IMR-90 (cell line): Measurements from ENCODE around the gene PIK3R3. TPM values are rescaled to one million over a fixed set of nuclear protein-coding genes. Genes with fewer than 3 reads are reported as not detected.

Source experiments
- ATAC-seq: fragments of 200-7000 bp; cut with Tn5 transposase; 2 replicates; pipeline ENCODE4 v1.9.1; 2020; ENCODE audit warnings: low read depth, mild to moderate bottlenecking, moderate library complexity
- BruUV-seq: library from RNA; stranded (reverse); fragments of 400-500 nt; replicated peaks from 2 replicates; lab custom pipeline; 2021; lab: Mats Ljungman, UMichigan
- CTCF ChIA-PET: fragments of 300-600 bp; formaldehyde crosslinking; extraction: SDS; loops from one replicate; lab custom pipeline; 2021; ENCODE audit warnings: antibody characterized with exemption; lab: Yijun Ruan, JAX
- POLR2A ChIA-PET: fragments of 300-600 bp; sonication (Branson Sonifier 250); formaldehyde crosslinking; loops from one replicate; lab custom pipeline; 2022; ENCODE audit warnings: antibody characterized with exemption; ENCODE audit not compliant: unreplicated experiment; lab: Charles Lee
- DNase-seq: peaks from one replicate; pipeline ENCODE4 v3.0.0; 2013
- H2AFZ ChIP-seq: replicated peaks from 2 replicates; pipeline ENCODE3; 2013; ENCODE audit warnings: low read length, mild to moderate bottlenecking; ENCODE audit not compliant: poor library complexity
- H2AK5ac ChIP-seq: 2 replicates; pipeline ENCODE4 v1.6.1; 2013; ENCODE audit warnings: low read depth, low read length, inconsistent platforms
- H2AK9ac ChIP-seq: replicated peaks from 2 replicates; pipeline ENCODE3; 2013; ENCODE audit warnings: mild to moderate bottlenecking, low read depth, low read length, moderate library complexity; ENCODE audit not compliant: poor library complexity
- H2BK120ac ChIP-seq: 2 replicates; pipeline ENCODE4 v1.6.1; 2013; ENCODE audit warnings: low read depth, low read length, inconsistent platforms
- H2BK15ac ChIP-seq: 3 replicates; pipeline ENCODE4 v1.6.1; 2013; ENCODE audit warnings: low read depth, low read length, inconsistent platforms
- H2BK20ac ChIP-seq: 2 replicates; pipeline ENCODE4 v1.6.1; 2013; ENCODE audit warnings: low read depth, mild to moderate bottlenecking, inconsistent platforms, low read length, moderate library complexity
- H2BK5ac ChIP-seq: 2 replicates; pipeline ENCODE4 v1.6.1; 2013; ENCODE audit warnings: mild to moderate bottlenecking, low read depth, low read length, inconsistent platforms; ENCODE audit not compliant: poor library complexity, severe bottlenecking
- H3K14ac ChIP-seq: replicated peaks from 2 replicates; pipeline ENCODE4 v1.6.1; 2013; ENCODE audit warnings: low read depth, low read length, inconsistent platforms
- H3K18ac ChIP-seq: 2 replicates; pipeline ENCODE4 v1.6.1; 2013; ENCODE audit warnings: low read depth, low read length, control low read depth
- H3K23ac ChIP-seq: 2 replicates; pipeline ENCODE4 v1.6.1; 2013; ENCODE audit warnings: low read depth, low read length, inconsistent platforms
- H3K27ac ChIP-seq: 2 replicates; pipeline ENCODE4 v1.5.1; 2013; ENCODE audit warnings: mild to moderate bottlenecking, control low read depth, low read length; ENCODE audit not compliant: insufficient read depth
- H3K27me3 ChIP-seq: 2 replicates; pipeline ENCODE4 v1.6.1; 2013; ENCODE audit warnings: low read length; ENCODE audit not compliant: control insufficient read depth, insufficient read depth
- H3K36me3 ChIP-seq: 2 replicates; pipeline ENCODE4 v1.6.1; 2013; ENCODE audit warnings: low read length, mixed read lengths; ENCODE audit not compliant: control insufficient read depth, insufficient read depth
- H3K4ac ChIP-seq: 2 replicates; pipeline ENCODE4 v1.6.1; 2013; ENCODE audit warnings: low read depth, low read length, inconsistent platforms
- H3K4me1 ChIP-seq: 2 replicates; pipeline ENCODE4 v1.6.1; 2013; ENCODE audit warnings: low read length, mixed read lengths; ENCODE audit not compliant: control insufficient read depth, insufficient read depth
- H3K4me2 ChIP-seq: 2 replicates; pipeline ENCODE4 v1.6.1; 2013; ENCODE audit warnings: low read depth, mild to moderate bottlenecking, control low read depth, low read length, moderate library complexity
- H3K4me3 ChIP-seq: 2 replicates; pipeline ENCODE4 v1.5.1; 2013; ENCODE audit warnings: low read depth, mild to moderate bottlenecking, control low read depth, low read length, moderate library complexity; ENCODE audit not compliant: insufficient read depth
- H3K56ac ChIP-seq: 2 replicates; pipeline ENCODE4 v1.6.1; 2013; ENCODE audit warnings: low read length, inconsistent platforms; ENCODE audit not compliant: insufficient read depth; ENCODE audit errors: extremely low read depth
- H3K79me1 ChIP-seq, 2 experiments: 2 replicates each; pipeline ENCODE4 v1.6.1; 2013; ENCODE audit warnings: low read length in 2 of 2, inconsistent platforms in 1 of 2, low read depth in 1 of 2
- H3K9ac ChIP-seq: 2 replicates; pipeline ENCODE4 v1.6.1; 2013; ENCODE audit warnings: low read depth, low read length, control low read depth
- H3K9me1 ChIP-seq: 2 replicates; pipeline ENCODE4 v1.6.1; 2013; ENCODE audit warnings: low read length, inconsistent platforms; ENCODE audit not compliant: insufficient read depth
- H3K9me3 ChIP-seq: 2 replicates; pipeline ENCODE4 v1.6.1; 2013; ENCODE audit warnings: low read length; ENCODE audit not compliant: control insufficient read depth, insufficient read depth
- H4K20me1 ChIP-seq: 2 replicates; pipeline ENCODE4 v1.6.1; 2013; ENCODE audit warnings: low read length, inconsistent platforms; ENCODE audit not compliant: insufficient read depth
- H4K5ac ChIP-seq: 2 replicates; pipeline ENCODE4 v1.6.1; 2013; ENCODE audit warnings: mild to moderate bottlenecking, low read depth, low read length, control low read depth
- H4K8ac ChIP-seq, 2 experiments: 2 replicates each; pipeline ENCODE4 v1.6.1; 2013; ENCODE audit warnings: low read depth in 2 of 2, low read length in 2 of 2, control low read depth in 1 of 2, inconsistent platforms in 1 of 2
- H4K91ac ChIP-seq: 2 replicates; pipeline ENCODE4 v1.6.1; 2013; ENCODE audit warnings: low read depth, low read length, inconsistent platforms; ENCODE audit not compliant: insufficient read depth
- CEBPB ChIP-seq: IDR thresholded peaks from 2 replicates; pipeline ENCODE4 v1.6.1; 2012; ENCODE audit warnings: low read depth, low read length, improper control_type of control experiment
- MAFK ChIP-seq: IDR thresholded peaks from 2 replicates; pipeline ENCODE4 v1.6.1; 2012; ENCODE audit warnings: low read depth, low read length, improper control_type of control experiment
- MXI1 ChIP-seq: IDR thresholded peaks from 2 replicates; pipeline ENCODE4 v1.6.1; 2012; ENCODE audit warnings: low read depth, mild to moderate bottlenecking, low read length, moderate library complexity, borderline replicate concordance
- NFE2L2 ChIP-seq: fragments of 150-350 bp; IDR thresholded peaks from 2 replicates; pipeline ENCODE4 v1.6.1; 2016; ENCODE audit warnings: low read depth, mild to moderate bottlenecking, low read length
- RFX5 ChIP-seq: IDR thresholded peaks from 2 replicates; pipeline ENCODE4 v1.8.0; 2012; ENCODE audit warnings: low read depth, mild to moderate bottlenecking, low read length, moderate library complexity
- SMC3 ChIP-seq: fragments of 150-350 bp; IDR thresholded peaks from 2 replicates; pipeline ENCODE4 v1.6.1; 2016; ENCODE audit warnings: low read depth, mild to moderate bottlenecking, antibody characterized with exemption, low read length, moderate library complexity
- WGBS, 2 experiments: methylation state at CpG; one replicate each; pipeline versions ENCODE4 v1.1.5 to v1.1.7; 2013; ENCODE audit warnings: missing lambda C conversion rate in 2 of 2; ENCODE audit not compliant: insufficient read length in 1 of 2; ENCODE audit errors: extremely low coverage in 2 of 2; 5-methylcytosine and 5-hydroxymethylcytosine counted together
- dilution Hi-C: fragments of 300-500 bp; cut with HindIII; formaldehyde crosslinking; loops from one replicate; pipeline ENCODE4 v1.14.3; 2018; ENCODE audit warnings: low sequenced_read_pairs; ENCODE audit not compliant: unreplicated experiment
- in situ Hi-C: fragments of 300-500 bp; cut with MboI; formaldehyde crosslinking; loops from 3 replicates; pipeline ENCODE4 v1.14.3; 2019; ENCODE audit warnings: low sequenced_read_pairs, inconsistent platforms, mixed read lengths
- intact Hi-C: fragments of 100-400 bp; cut with micrococcal nuclease; formaldehyde crosslinking; loops from 2 replicates; pipeline ENCODE4 v1.10.0; 2022
- polyA plus RNA-seq, 3 experiments: library from polyadenylated mRNA; depleted of rRNA; stranded (reverse); fragments of >200 nt; gene quantifications; 2 replicates each; pipeline ENCODE4 v1.2.3, GENCODE V29; 2012; ENCODE audit warnings: low replicate concordance in 1 of 3
- total RNA-seq: library from RNA; depleted of rRNA; stranded (reverse); fragments of >200 nt; gene quantifications from 2 replicates; pipeline ENCODE4 v1.2.3, GENCODE V29; 2012

Gene PIK3R3
- total and polyA plus RNA-seq, 2 of the 4 experiments (the other 2 are of a cell fraction), result 5.3 to 9.9 TPM

GRCh38 chr1:46067652-46068051, 64.8 kb downstream of the PIK3R3 start:
- CTCF ChIA-PET, result no interaction called here
- POLR2A ChIA-PET, result no interaction called here

More at GRCh38 chr1:46067652-46068051, 64.8 kb downstream of the PIK3R3 start:
- Histone ChIP-seq H4K91ac (no peak overlapping the region), H3K36me3 (no peaks in the 10 kb centered on the region), H4K20me1 (no peaks in the 10 kb centered on the region), H3K9ac (no peak overlapping the region), H3K4me3 (no peak overlapping the region), H2BK20ac (no peak overlapping the region), H3K23ac (no peak overlapping the region), H4K8ac (no peak overlapping the region), H3K27ac (no peak overlapping the region), H3K9me1 (no peaks in the 10 kb centered on the region; the same call in 1 of the 2 replicates), H2BK15ac (no peak overlapping the region), H2BK5ac (no peak overlapping the region), H4K5ac (no peak overlapping the region), H3K4me2 (no peak overlapping the region), H3K4me1 (no peaks in the 10 kb centered on the region), H3K79me1 (no peaks in the 10 kb centered on the region), H3K56ac (no peak overlapping the region), H3K9me3 (no peaks in the 10 kb centered on the region), H3K14ac (no peak overlapping the region), H3K18ac (no peak overlapping the region), H2BK120ac (no peak overlapping the region), H3K4ac (no peak overlapping the region), H2AFZ (no peak overlapping the region), H3K27me3 (no peaks in the 10 kb centered on the region), H2AK9ac (no peak overlapping the region), H2AK5ac (no peak overlapping the region)
- ATAC-seq, result no peak
- TF ChIP-seq NFE2L2 (no peak), MXI1 (no peak), CEBPB (no peak), MAFK (no peak), SMC3 (no peak), RFX5 (no peak)
- BruUV-seq, result no TSS peak
- in situ Hi-C loops, result no loop called here
- no CpG with 5 or more reads among the region's 1 CpG for WGBS, 2 experiments
- intact Hi-C loops, result no loop called here
- DNase-seq, result no peak
- dilution Hi-C loops, result no loop called here
